Trophoblast cell (in vitro differentiated cells and primary cell): ENCODE data around the gene SLC1A4.
A peak's percentile ranks its signal among the peaks of the same experiment; 100 is the strongest.

Source experiments
- DNase-seq, 2 donors: peaks; one replicate each; pipeline ENCODE4 v3.0.0-alpha.2; 2016
- H2AFZ ChIP-seq: 2 replicates; pipeline ENCODE4 v1.6.1; 2013; ENCODE audit warnings: low read length, moderate library complexity, mild to moderate bottlenecking; ENCODE audit not compliant: insufficient read depth, poor library complexity
- H2AK5ac ChIP-seq: 2 replicates; pipeline ENCODE4 v1.6.1; 2013; ENCODE audit warnings: mild to moderate bottlenecking, low read length
- H2BK120ac ChIP-seq: 2 replicates; pipeline ENCODE4 v1.6.1; 2013; ENCODE audit warnings: low read length, mild to moderate bottlenecking, moderate library complexity; ENCODE audit not compliant: insufficient read depth, poor library complexity
- H2BK12ac ChIP-seq: 2 replicates; pipeline ENCODE4 v1.6.1; 2013; ENCODE audit warnings: mild to moderate bottlenecking, low read length, moderate library complexity
- H2BK5ac ChIP-seq: 2 replicates; pipeline ENCODE4 v1.6.1; 2013; ENCODE audit warnings: low read length, low read depth, moderate library complexity, mild to moderate bottlenecking; ENCODE audit not compliant: poor library complexity
- H3K14ac ChIP-seq: 2 replicates; pipeline ENCODE4 v1.6.1; 2013; ENCODE audit warnings: mild to moderate bottlenecking, low read length
- H3K18ac ChIP-seq: 2 replicates; pipeline ENCODE4 v1.6.1; 2013; ENCODE audit warnings: mild to moderate bottlenecking, low read length
- H3K23ac ChIP-seq: 2 replicates; pipeline ENCODE4 v1.6.1; 2013; ENCODE audit warnings: low read length
- H3K27ac ChIP-seq: 2 replicates; pipeline ENCODE4 v1.5.1; 2013; ENCODE audit warnings: low read depth, mild to moderate bottlenecking, inconsistent platforms, low read length, moderate library complexity
- H3K27me3 ChIP-seq: 2 replicates; pipeline ENCODE4 v1.6.1; 2013; ENCODE audit warnings: inconsistent platforms, mild to moderate bottlenecking, low read length, moderate library complexity; ENCODE audit not compliant: insufficient read depth
- H3K36me3 ChIP-seq, 2 experiments: 1 replicate in 1 of 2; 2 replicates in 1 of 2; pipeline ENCODE4 v1.6.1; 2013; ENCODE audit warnings: low read length in 2 of 2, mild to moderate bottlenecking in 2 of 2, moderate library complexity in 1 of 2; ENCODE audit not compliant: insufficient read depth in 2 of 2, control insufficient read depth in 1 of 2
- H3K4ac ChIP-seq: 2 replicates; pipeline ENCODE4 v1.6.1; 2013; ENCODE audit warnings: low read depth, mild to moderate bottlenecking, low read length, moderate library complexity
- H3K4me1 ChIP-seq, 2 experiments: 1 replicate in 1 of 2; 2 replicates in 1 of 2; pipeline ENCODE4 v1.6.1; 2013; ENCODE audit warnings: low read length in 2 of 2, mild to moderate bottlenecking in 2 of 2, moderate library complexity in 1 of 2; ENCODE audit not compliant: insufficient read depth in 2 of 2, control insufficient read depth in 1 of 2
- H3K4me2 ChIP-seq: 2 replicates; pipeline ENCODE4 v1.6.1; 2013; ENCODE audit warnings: inconsistent platforms, mild to moderate bottlenecking, low read length, moderate library complexity
- H3K4me3 ChIP-seq: 2 replicates; pipeline ENCODE4 v1.5.1; 2013; ENCODE audit warnings: mild to moderate bottlenecking, low read depth, low read length, inconsistent platforms
- H3K79me1 ChIP-seq: one replicate; pipeline ENCODE4 v1.6.1; 2013; ENCODE audit warnings: low read length
- H3K79me2 ChIP-seq: 2 replicates; pipeline ENCODE4 v1.6.1; 2013; ENCODE audit warnings: low read length, mild to moderate bottlenecking; ENCODE audit not compliant: control insufficient read depth, insufficient read depth, poor library complexity
- H3K9ac ChIP-seq: 2 replicates; pipeline ENCODE4 v1.6.1; 2013; ENCODE audit warnings: mild to moderate bottlenecking, low read length
- H3K9me3 ChIP-seq: 2 replicates; pipeline ENCODE4 v1.6.1; 2013; ENCODE audit warnings: low read depth, mild to moderate bottlenecking, control low read depth, inconsistent platforms, low read length; ENCODE audit not compliant: insufficient read depth
- H4K12ac ChIP-seq: 2 replicates; pipeline ENCODE4 v1.6.1; 2013; ENCODE audit warnings: low read depth, mild to moderate bottlenecking, low read length, moderate library complexity
- H4K8ac ChIP-seq: 2 replicates; pipeline ENCODE4 v1.6.1; 2013; ENCODE audit warnings: low read depth, mild to moderate bottlenecking, low read length, moderate library complexity
- H4K91ac ChIP-seq: one replicate; pipeline ENCODE4 v1.6.1; 2013; ENCODE audit warnings: low read depth, mild to moderate bottlenecking, low read length, moderate library complexity
- WGBS: extraction: QIAGEN DNeasy Blood & Tissue Kit; methylation state at CpG from one replicate; pipeline ENCODE4 v1.1.7; 2013; ENCODE audit warnings: missing lambda C conversion rate; ENCODE audit not compliant: insufficient read length, insufficient coverage; ENCODE audit errors: extremely low coverage; 5-methylcytosine and 5-hydroxymethylcytosine counted together

SLC1A4 gene

DNA sequence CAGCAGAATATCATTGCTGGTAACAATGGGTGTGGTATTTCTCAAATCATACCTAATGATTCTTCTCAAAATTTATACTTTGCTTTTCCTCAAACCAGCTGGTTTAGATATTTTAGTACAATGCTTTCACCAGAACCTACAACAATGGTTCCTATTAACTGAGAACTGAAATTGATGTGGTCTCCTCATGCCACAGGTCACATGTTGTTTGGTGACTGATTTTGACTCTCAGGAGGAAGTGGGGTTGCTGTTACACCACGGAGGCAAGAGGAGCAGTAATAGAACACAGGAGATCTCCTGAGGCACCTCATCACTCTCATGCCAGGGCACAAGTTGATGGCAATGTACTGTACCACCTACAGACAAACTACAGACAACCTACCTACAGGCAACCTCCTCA is 64.0 kb downstream of the SLC1A4 start:
- Histone ChIP-seq H3K9ac (peak overlapping the region; percentile 41), H4K91ac (no peak overlapping the region), H4K12ac (no peak overlapping the region), H3K79me1 (peaks cover 3% of the 10 kb centered on the region), H3K18ac (no peak overlapping the region), H3K23ac (peak overlapping the region; percentile 66), H2BK12ac (no peak overlapping the region), H2AFZ (no peak overlapping the region), H4K8ac (no peak overlapping the region), H3K9me3 (peaks cover 2% of the 10 kb centered on the region), H2BK120ac (no peak overlapping the region), H2BK5ac (no peak overlapping the region), H3K36me3 (no peaks in the 10 kb centered on the region), H2AK5ac (no peak overlapping the region), H3K4me2 (no peak overlapping the region), H3K14ac (no peak overlapping the region), H3K79me2 (no peaks in the 10 kb centered on the region), H3K27ac (no peak overlapping the region), H3K4ac (no peak overlapping the region), H3K27me3 (no peaks in the 10 kb centered on the region), H3K4me1 (peaks cover 0 to 3% of the 10 kb centered on the region in 2 experiments), H3K4me3 (no peak overlapping the region)
- WGBS, result no CpG with 5 or more reads among the region's 1 CpG
- no peak for DNase-seq

DNA sequence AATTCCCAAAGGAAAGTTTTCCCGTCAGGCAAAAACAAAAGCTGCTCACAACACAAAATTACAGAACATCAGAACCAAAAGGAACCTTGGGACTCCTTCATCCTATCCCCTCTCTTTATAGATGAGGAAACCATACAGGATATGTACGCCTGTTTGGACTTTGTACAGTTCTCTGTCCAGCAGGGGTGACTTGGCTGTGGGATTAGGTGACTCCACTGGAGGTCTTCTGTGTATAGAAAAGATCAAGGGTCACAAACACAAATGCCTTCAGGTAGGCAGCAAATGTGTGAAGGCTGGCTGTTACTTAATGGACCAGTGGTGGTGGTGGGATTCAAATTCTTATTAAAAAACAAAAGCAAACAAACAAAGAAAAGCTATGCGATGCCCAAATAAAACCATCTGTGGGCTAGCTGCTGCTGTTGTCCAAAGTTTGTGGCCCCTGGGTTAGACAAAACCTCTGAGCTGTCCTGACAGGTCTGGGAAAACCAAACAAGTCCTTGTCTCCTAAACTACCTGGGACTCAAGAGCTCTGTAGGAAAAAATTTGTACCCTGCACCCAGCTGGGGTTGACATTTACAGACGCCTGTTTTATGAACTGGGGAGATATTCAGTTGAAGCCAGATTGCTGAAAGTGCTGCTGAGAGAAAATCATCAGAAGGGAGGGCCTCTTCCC is 65.7 kb downstream of the SLC1A4 start:
- no peak overlapping the region for H4K91ac ChIP-seq
- H3K4me1 ChIP-seq, result peaks cover 0 to 3% of the 10 kb centered on the region in 2 experiments
- no peak overlapping the region for H3K18ac ChIP-seq
- DNase-seq, result no peak
- no peaks in the 10 kb centered on the region for H3K27me3 ChIP-seq
- H2BK5ac ChIP-seq, result no peak overlapping the region
- H3K36me3 ChIP-seq, result no peaks in the 10 kb centered on the region
- no peak overlapping the region for H3K14ac ChIP-seq
- no peak overlapping the region for H3K4me3 ChIP-seq
- H4K12ac ChIP-seq, result no peak overlapping the region
- no peak overlapping the region for H3K23ac ChIP-seq
- no peak overlapping the region for H3K9ac ChIP-seq
- H2BK12ac ChIP-seq, result no peak overlapping the region
- H4K8ac ChIP-seq, result no peak overlapping the region
- no peak overlapping the region for H2BK120ac ChIP-seq
- H3K9me3 ChIP-seq, result peaks cover 2% of the 10 kb centered on the region
- WGBS, result no CpG with 5 or more reads among the region's 4 CpGs
- H3K27ac ChIP-seq, result no peak overlapping the region
- no peak overlapping the region for H3K4me2 ChIP-seq
- H3K4ac ChIP-seq, result no peak overlapping the region
- H3K79me1 ChIP-seq, result peaks cover 3% of the 10 kb centered on the region
- H2AFZ ChIP-seq, result no peak overlapping the region
- H2AK5ac ChIP-seq, result no peak overlapping the region
- no peaks in the 10 kb centered on the region for H3K79me2 ChIP-seq

DNA sequence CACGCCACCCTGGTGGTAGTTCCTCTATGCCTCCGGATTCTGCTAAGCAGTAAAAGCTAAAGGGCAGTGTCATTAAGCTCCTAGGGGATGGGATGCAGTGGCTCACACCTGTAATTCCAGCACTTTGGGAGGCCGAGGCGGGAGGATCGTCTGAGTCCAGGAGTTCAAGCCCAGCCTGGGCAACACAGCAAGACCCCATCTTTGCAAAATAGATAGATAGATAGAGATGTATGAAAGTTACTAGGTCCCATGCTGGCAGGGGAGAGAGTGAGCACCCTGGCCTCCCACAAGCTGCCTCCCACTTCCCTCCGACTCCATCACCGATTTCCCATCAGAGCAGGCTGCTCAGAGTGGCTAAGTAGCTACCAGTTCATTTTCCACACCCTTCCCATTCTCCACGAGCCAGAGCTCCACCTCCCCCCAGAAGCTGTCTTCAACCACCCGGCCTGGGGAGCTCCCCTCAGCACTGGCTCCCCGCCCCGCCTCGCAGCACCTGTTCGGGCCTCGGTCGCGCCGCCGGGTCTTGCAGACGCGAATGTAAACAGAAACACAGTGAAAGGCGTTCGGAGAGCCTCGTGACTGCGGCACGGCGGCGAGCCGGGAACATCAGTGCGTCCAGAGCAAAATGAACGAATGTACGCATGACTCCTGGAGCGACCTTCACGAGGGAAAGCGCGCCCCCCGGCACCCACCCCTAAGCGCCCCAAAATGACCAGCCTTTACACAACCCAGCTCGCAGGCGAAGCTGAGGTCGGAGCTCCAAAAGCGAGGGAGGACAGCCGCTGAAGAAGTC is 66.4 kb downstream of the SLC1A4 start:
- Histone ChIP-seq H2BK5ac (no peak overlapping the region), H3K4me3 (peak overlapping the region; percentile 79)

DNA sequence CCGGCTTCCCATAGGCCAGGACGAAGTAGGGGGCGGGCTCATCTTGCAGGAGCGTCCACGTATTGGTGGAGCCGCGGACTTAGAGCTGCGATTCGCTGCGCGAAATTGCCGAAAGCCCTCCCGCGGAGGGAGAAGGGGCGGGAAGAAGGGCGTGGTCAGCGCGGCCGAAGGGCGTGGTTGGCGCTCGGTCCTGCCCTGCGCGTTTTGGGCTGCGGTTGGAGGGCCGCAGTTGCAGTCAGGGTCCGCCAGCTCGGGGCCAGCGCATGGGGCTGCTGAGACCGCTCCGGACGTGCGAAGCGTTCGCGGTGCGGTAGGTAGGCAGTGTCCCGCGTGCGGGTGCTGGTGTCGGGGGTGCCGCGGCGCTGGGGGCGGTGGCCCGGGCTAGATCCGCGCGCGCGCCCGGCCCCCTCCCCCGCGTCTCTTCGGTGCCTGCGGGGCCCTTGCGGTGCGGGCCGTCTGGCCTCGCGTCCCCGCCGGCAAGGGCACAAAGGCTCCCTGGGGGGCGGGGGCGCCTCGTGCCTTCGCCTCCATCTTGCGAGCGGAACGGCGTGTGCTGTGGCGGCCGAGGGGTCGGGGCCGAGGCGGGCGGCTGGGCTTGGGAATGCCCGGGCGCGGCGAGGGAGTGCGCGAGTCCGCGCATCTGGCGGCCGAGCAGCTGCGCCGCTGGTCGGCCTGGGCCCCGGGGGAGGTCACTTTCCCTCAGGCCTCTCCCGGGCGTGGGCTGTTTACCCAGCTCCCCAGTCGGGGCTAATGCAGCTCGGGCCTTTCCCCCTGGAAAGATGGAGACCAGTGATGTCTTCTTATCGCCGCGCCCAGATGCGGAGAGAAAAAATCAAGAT is 67.2 kb downstream of the SLC1A4 start, which contains the start of gene CEP68:
TSS of gene CEP68 (plus strand) at position 202 of the 839 bp plus-strand sequence. CDS start 13,029 bp downstream, outside the sequence.
- no CpG with 5 or more reads among the region's 99 CpGs for WGBS
- DNase-seq, result peak; percentile 98 to 99
- no peak within 1 kb of the TSS for H3K27ac ChIP-seq
- no peaks in the 10 kb centered on the region for H3K27me3 ChIP-seq
- no peak within 1 kb of the TSS for H4K12ac ChIP-seq
- peaks cover 3% of the 10 kb centered on the region for H3K79me1 ChIP-seq
- no peak within 1 kb of the TSS for H3K4ac ChIP-seq
- H3K14ac ChIP-seq, result no peak within 1 kb of the TSS
- no peak within 1 kb of the TSS for H2BK12ac ChIP-seq
- no peaks in the 10 kb centered on the region for H3K79me2 ChIP-seq
- peaks cover 2% of the 10 kb centered on the region for H3K9me3 ChIP-seq
- H3K18ac ChIP-seq, result no peak within 1 kb of the TSS
- H3K4me1 ChIP-seq, result peaks cover 0 to 3% of the 10 kb centered on the region in 2 experiments
- peak within 1 kb of the TSS; percentile 34 for H4K8ac ChIP-seq
- H2AFZ ChIP-seq, result peak within 1 kb of the TSS; percentile 63
- peak within 1 kb of the TSS; percentile 42 for H3K9ac ChIP-seq
- peak within 1 kb of the TSS; percentile 88 for H3K4me3 ChIP-seq
- H4K91ac ChIP-seq, result peak within 1 kb of the TSS; percentile 23
- H2BK5ac ChIP-seq, result no peak within 1 kb of the TSS
- no peak within 1 kb of the TSS for H3K23ac ChIP-seq
- no peak within 1 kb of the TSS for H2AK5ac ChIP-seq
- H3K36me3 ChIP-seq, result no peaks in the 10 kb centered on the region
- H3K4me2 ChIP-seq, result peak within 1 kb of the TSS; percentile 99
- no peak within 1 kb of the TSS for H2BK120ac ChIP-seq

More for the DNA sequence above, 66.4 kb downstream of the SLC1A4 start:
- H4K91ac ChIP-seq, result no peak overlapping the region
- peak overlapping the region; percentile 21 for H2AFZ ChIP-seq
- H2BK12ac ChIP-seq, result no peak overlapping the region
- H3K36me3 ChIP-seq, result no peaks in the 10 kb centered on the region
- H3K18ac ChIP-seq, result no peak overlapping the region
- H3K4me1 ChIP-seq, result peaks cover 0 to 3% of the 10 kb centered on the region in 2 experiments
- H3K27me3 ChIP-seq, result no peaks in the 10 kb centered on the region
- H3K79me2 ChIP-seq, result no peaks in the 10 kb centered on the region
- H3K14ac ChIP-seq, result no peak overlapping the region
- H3K9ac ChIP-seq, result no peak overlapping the region
- H3K4ac ChIP-seq, result no peak overlapping the region
- H3K9me3 ChIP-seq, result peaks cover 2% of the 10 kb centered on the region
- peaks cover 3% of the 10 kb centered on the region for H3K79me1 ChIP-seq
- no peak overlapping the region for H2AK5ac ChIP-seq
- WGBS, result no CpG with 5 or more reads among the region's 42 CpGs
- H3K27ac ChIP-seq, result no peak overlapping the region
- H3K4me2 ChIP-seq, result peak overlapping the region; percentile 99
- no peak overlapping the region for H4K12ac ChIP-seq
- H2BK120ac ChIP-seq, result no peak overlapping the region
- H3K23ac ChIP-seq, result no peak overlapping the region
- DNase-seq, result no peak
- H4K8ac ChIP-seq, result peak overlapping the region; percentile 0
